Measurements from ENCODE around the gene LY6G5C. TPM values are rescaled to one million over a fixed set of nuclear protein-coding genes. Genes with fewer than 3 reads are reported as not detected.

LY6G5C gene
- total RNA-seq, 2 donors from 2014 or later = 0.93 to 2.0 TPM

- Mint-ChIP-seq H3K4me1 (peaks cover 23% of the 10 kb centered on the region), H3K36me3 (ENCODE audit: low read depth) (no peaks in the 10 kb centered on the region), H3K9me3 (no peaks in the 10 kb centered on the region), H3K27ac (no peak overlapping the region), H3K27me3 (ENCODE audit: insufficient read depth) (no peaks in the 10 kb centered on the region), H3K4me3 (no peak overlapping the region)
- H3K36me3 ChIP-seq (ENCODE audit: control insufficient read depth, insufficient read depth, low read length) = no peaks in the 10 kb centered on the region
- H3K9ac ChIP-seq (ENCODE audit: extremely low read depth, low read length, poor library complexity, severe bottlenecking) = no peak overlapping the region
- peaks cover 3% of the 10 kb centered on the region for H3K4me1 ChIP-seq (ENCODE audit: control insufficient read depth, insufficient read depth, low read length)
- H3K9me3 ChIP-seq (ENCODE audit: control insufficient read depth, low read length) = no peaks in the 10 kb centered on the region
- no peaks in the 10 kb centered on the region for H3K27me3 ChIP-seq (ENCODE audit: control insufficient read depth, insufficient read depth, low read length, poor library complexity, severe bottlenecking)
- peak; percentile 47 for DNase-seq
- 92 to 93% methylated on average over 4 to 6 of the region's 6 CpGs for WGBS, 2 experiments (ENCODE audit: insufficient coverage in 1 of 2, insufficient read length in 1 of 2)
- no peak overlapping the region for H3K27ac ChIP-seq (ENCODE audit: low read depth, low read length)
- H3K4me3 ChIP-seq (ENCODE audit: low read length) = no peak overlapping the region
- TF ChIP-seq, protein P1, sequence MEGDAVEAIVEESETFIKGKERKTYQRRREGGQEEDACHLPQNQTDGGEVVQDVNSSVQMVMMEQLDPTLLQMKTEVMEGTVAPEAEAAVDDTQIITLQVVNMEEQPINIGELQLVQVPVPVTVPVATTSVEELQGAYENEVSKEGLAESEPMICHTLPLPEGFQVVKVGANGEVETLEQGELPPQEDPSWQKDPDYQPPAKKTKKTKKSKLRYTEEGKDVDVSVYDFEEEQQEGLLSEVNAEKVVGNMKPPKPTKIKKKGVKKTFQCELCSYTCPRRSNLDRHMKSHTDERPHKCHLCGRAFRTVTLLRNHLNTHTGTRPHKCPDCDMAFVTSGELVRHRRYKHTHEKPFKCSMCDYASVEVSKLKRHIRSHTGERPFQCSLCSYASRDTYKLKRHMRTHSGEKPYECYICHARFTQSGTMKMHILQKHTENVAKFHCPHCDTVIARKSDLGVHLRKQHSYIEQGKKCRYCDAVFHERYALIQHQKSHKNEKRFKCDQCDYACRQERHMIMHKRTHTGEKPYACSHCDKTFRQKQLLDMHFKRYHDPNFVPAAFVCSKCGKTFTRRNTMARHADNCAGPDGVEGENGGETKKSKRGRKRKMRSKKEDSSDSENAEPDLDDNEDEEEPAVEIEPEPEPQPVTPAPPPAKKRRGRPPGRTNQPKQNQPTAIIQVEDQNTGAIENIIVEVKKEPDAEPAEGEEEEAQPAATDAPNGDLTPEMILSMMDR (conservative IDR thresholded peaks at IDR 0.05) = no peak
These were observed 38.1 kb upstream of the LY6G5C start for GRCh38 chr6:31719001-31719400.

DNA sequence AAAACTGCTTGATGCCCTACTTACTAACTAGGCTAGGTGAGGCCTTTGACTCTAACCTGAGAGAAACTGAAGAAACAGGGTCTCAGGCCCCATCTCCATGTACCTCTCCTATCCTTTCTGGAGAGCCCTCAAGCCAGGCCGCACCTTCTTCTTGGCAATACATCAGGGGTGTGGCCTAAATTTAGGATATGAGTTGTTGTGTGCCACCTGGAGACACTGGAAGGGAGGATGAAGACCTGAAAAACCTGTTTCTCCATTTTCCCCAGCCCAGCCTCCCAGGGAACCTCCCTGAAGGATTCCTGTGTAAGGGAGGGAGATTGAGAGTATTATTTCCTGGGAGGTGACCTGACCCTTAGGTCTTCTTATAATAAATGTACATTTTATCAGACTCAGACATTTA, 37.4 kb upstream of the LY6G5C start:
- H3K4me1 ChIP-seq (ENCODE audit: control insufficient read depth, insufficient read depth, low read length) = peaks cover 7% of the 10 kb centered on the region
- Mint-ChIP-seq H3K36me3 (ENCODE audit: low read depth) (no peaks in the 10 kb centered on the region), H3K4me1 (peaks cover 31% of the 10 kb centered on the region), H3K9me3 (no peaks in the 10 kb centered on the region), H3K4me3 (no peak overlapping the region), H3K27me3 (ENCODE audit: insufficient read depth) (no peaks in the 10 kb centered on the region), H3K27ac (no peak overlapping the region)
- H3K27me3 ChIP-seq (ENCODE audit: control insufficient read depth, insufficient read depth, low read length, poor library complexity, severe bottlenecking) = no peaks in the 10 kb centered on the region
- H3K27ac ChIP-seq (ENCODE audit: low read depth, low read length) = no peak overlapping the region
- no peaks in the 10 kb centered on the region for H3K36me3 ChIP-seq (ENCODE audit: control insufficient read depth, insufficient read depth, low read length)
- no peak overlapping the region for H3K4me3 ChIP-seq (ENCODE audit: low read length)
- WGBS, 2 experiments (ENCODE audit: insufficient coverage in 1 of 2, insufficient read length in 1 of 2) = 100% methylated on average over 1 of the region's 1 CpG; no CpG with 5 or more reads in 1 of the 2 experiments
- no peaks in the 10 kb centered on the region for H3K9me3 ChIP-seq (ENCODE audit: control insufficient read depth, low read length)
- peak; percentile 65 for DNase-seq
- TF ChIP-seq, protein P1 (conservative IDR thresholded peaks at IDR 0.05) = no peak
- no peak overlapping the region for H3K9ac ChIP-seq (ENCODE audit: extremely low read depth, low read length, poor library complexity, severe bottlenecking)

DNA sequence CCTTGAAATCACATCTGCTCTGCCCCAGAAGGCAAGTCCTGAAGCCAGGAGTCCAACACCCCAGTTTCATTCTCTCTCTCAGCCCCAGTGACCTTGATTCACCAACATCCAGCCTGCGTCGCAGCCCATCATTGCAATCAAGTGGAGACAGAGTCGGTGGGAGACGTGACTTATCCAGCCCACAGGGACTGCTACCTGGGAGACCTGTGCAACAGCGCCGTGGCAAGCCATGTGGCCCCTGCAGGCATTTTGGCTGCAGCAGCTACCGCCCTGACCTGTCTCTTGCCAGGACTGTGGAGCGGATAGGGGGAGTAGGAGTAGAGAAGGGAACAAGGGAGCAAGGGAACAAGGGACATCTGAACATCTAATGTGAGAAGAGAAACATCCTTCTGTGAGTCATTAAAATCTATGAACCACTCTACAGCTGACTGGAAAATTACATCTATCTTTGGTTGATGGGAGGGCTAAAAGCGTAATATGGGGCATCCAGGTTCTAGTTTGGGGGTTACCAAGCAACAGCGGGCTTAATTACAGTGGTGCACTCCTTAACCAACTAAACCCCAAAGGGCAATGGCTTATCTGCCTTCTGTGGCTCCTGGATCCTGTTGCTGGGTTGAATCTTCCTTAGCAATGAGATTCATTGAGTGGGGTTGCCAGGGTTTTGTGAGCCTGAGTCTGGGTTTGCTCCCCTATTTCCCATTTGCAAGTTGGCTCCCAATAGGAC, 36.8 kb upstream of the LY6G5C start:
- H3K27ac Mint-ChIP-seq = peak overlapping the region; percentile 67
- Histone ChIP-seq H3K4me3 (ENCODE audit: low read length) (no peak overlapping the region), H3K27me3 (ENCODE audit: control insufficient read depth, insufficient read depth, low read length, poor library complexity, severe bottlenecking) (no peaks in the 10 kb centered on the region), H3K27ac (ENCODE audit: low read depth, low read length) (no peak overlapping the region), H3K4me1 (ENCODE audit: control insufficient read depth, insufficient read depth, low read length) (peaks cover 7% of the 10 kb centered on the region), H3K9ac (ENCODE audit: extremely low read depth, low read length, poor library complexity, severe bottlenecking) (no peak overlapping the region), H3K36me3 (ENCODE audit: control insufficient read depth, insufficient read depth, low read length) (no peaks in the 10 kb centered on the region), H3K9me3 (ENCODE audit: control insufficient read depth, low read length) (no peaks in the 10 kb centered on the region)
- DNase-seq = peak; percentile 90
- peaks cover 35% of the 10 kb centered on the region for H3K4me1 Mint-ChIP-seq
- no peaks in the 10 kb centered on the region for H3K9me3 Mint-ChIP-seq
- TF ChIP-seq, protein P1 (conservative IDR thresholded peaks at IDR 0.05) = peak; percentile 78
- no peak overlapping the region for H3K4me3 Mint-ChIP-seq
- WGBS, 2 experiments (ENCODE audit: insufficient coverage in 1 of 2, insufficient read length in 1 of 2) = 59 to 77% methylated on average over 7 to 10 of the region's 10 CpGs
- H3K36me3 Mint-ChIP-seq (ENCODE audit: low read depth) = no peaks in the 10 kb centered on the region
- H3K27me3 Mint-ChIP-seq (ENCODE audit: insufficient read depth) = no peaks in the 10 kb centered on the region

Data from endodermal cell (in vitro differentiated cells).